Parathyroid adenoma (tissue), 2 donors: ENCODE measurements around the gene ZNF667.
A peak's percentile ranks its signal among the peaks of the same experiment; 100 is the strongest.

Source experiments
- H2AFZ ChIP-seq: fragments of 300-600 bp; sonication (generic); one replicate; pipeline ENCODE4 v1.7.0; 2017; ENCODE audit warnings: antibody characterized with exemption, mild to moderate bottlenecking
- H3K27ac ChIP-seq: fragments of 300-600 bp; sonication (generic); one replicate; pipeline ENCODE4 v1.7.0; 2017
- H3K27me3 ChIP-seq: fragments of 300-600 bp; sonication (generic); one replicate; pipeline ENCODE4 v1.7.0; 2017; ENCODE audit warnings: low read length; ENCODE audit not compliant: control insufficient read depth, insufficient read depth
- H3K36me3 ChIP-seq: fragments of 300-600 bp; sonication (generic); one replicate; pipeline ENCODE4 v1.7.0; 2017; ENCODE audit warnings: low read length; ENCODE audit not compliant: control insufficient read depth, insufficient read depth
- H3K4me1 ChIP-seq: fragments of 300-600 bp; sonication (generic); one replicate; pipeline ENCODE4 v1.7.0; 2017; ENCODE audit warnings: control low read depth
- H3K4me2 ChIP-seq: fragments of 300-600 bp; sonication (generic); one replicate; pipeline ENCODE4 v1.7.0; 2017; ENCODE audit warnings: low read length
- H3K4me3 ChIP-seq: fragments of 300-600 bp; sonication (generic); one replicate; pipeline ENCODE4 v1.7.0; 2017; ENCODE audit warnings: low read depth, low read length
- H3K79me2 ChIP-seq: fragments of 300-600 bp; sonication (generic); one replicate; pipeline ENCODE4 v1.7.0; 2017; ENCODE audit warnings: control low read depth
- H3K9ac ChIP-seq: fragments of 300-600 bp; sonication (generic); one replicate; pipeline ENCODE4 v1.7.0; 2017; ENCODE audit warnings: mild to moderate bottlenecking
- H3K9me3 ChIP-seq: fragments of 300-600 bp; sonication (generic); one replicate; pipeline ENCODE4 v1.7.0; 2017; ENCODE audit warnings: low read length; ENCODE audit not compliant: control insufficient read depth
- TF ChIP-seq, protein P1 (sequence below): fragments of 300-600 bp; sonication (generic); IDR thresholded peaks from one replicate; pipeline ENCODE4 v1.7.0; 2017; ENCODE audit warnings: antibody characterized with exemption, mild to moderate bottlenecking
- donor health status: primary hyperparathyroidism.

Gene ZNF667

GRCh38 chr19:56476651-56477428 is at the start of gene ZNF667:
TSS of gene ZNF667 (minus strand) at chr19:56477345. CDS start at chr19:56462370, 14,975 bp downstream.
- Histone ChIP-seq H3K4me3 (peak within 1 kb of the TSS; percentile 96), H3K27me3 (no peaks in the 10 kb centered on the region), H3K9me3 (no peaks in the 10 kb centered on the region), H3K79me2 (peaks cover 18% of the 10 kb centered on the region), H3K27ac (peak within 1 kb of the TSS; percentile 70), H3K9ac (no peak within 1 kb of the TSS), H3K36me3 (no peaks in the 10 kb centered on the region), H2AFZ (peak within 1 kb of the TSS; percentile 85), H3K4me1 (no peaks in the 10 kb centered on the region), H3K4me2 (peak within 1 kb of the TSS; percentile 100)
- TF ChIP-seq, protein P1, sequence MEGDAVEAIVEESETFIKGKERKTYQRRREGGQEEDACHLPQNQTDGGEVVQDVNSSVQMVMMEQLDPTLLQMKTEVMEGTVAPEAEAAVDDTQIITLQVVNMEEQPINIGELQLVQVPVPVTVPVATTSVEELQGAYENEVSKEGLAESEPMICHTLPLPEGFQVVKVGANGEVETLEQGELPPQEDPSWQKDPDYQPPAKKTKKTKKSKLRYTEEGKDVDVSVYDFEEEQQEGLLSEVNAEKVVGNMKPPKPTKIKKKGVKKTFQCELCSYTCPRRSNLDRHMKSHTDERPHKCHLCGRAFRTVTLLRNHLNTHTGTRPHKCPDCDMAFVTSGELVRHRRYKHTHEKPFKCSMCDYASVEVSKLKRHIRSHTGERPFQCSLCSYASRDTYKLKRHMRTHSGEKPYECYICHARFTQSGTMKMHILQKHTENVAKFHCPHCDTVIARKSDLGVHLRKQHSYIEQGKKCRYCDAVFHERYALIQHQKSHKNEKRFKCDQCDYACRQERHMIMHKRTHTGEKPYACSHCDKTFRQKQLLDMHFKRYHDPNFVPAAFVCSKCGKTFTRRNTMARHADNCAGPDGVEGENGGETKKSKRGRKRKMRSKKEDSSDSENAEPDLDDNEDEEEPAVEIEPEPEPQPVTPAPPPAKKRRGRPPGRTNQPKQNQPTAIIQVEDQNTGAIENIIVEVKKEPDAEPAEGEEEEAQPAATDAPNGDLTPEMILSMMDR, result no peak

- peaks cover 9% of the 10 kb centered on the region for H3K36me3 ChIP-seq
- H3K4me1 ChIP-seq, result no peaks in the 10 kb centered on the region
- no peaks in the 10 kb centered on the region for H3K27me3 ChIP-seq
- H2AFZ ChIP-seq, result no peak overlapping the region
- no peak overlapping the region for H3K4me3 ChIP-seq
- peaks cover 24% of the 10 kb centered on the region for H3K9me3 ChIP-seq
- H3K27ac ChIP-seq, result no peak overlapping the region
- no peak overlapping the region for H3K4me2 ChIP-seq
- no peak overlapping the region for H3K9ac ChIP-seq
- no peaks in the 10 kb centered on the region for H3K79me2 ChIP-seq
- TF ChIP-seq, protein P1, result no peak
These were observed 48.2 kb upstream of the ZNF667 start for GRCh38 chr19:56525214-56525860.

GRCh38 chr19:56508290-56508778 is 31.2 kb upstream of the ZNF667 start:
- Histone ChIP-seq H3K9me3 (no peaks in the 10 kb centered on the region), H3K4me3 (peak overlapping the region; percentile 90), H3K9ac (no peak overlapping the region), H3K27me3 (no peaks in the 10 kb centered on the region), H2AFZ (peak overlapping the region; percentile 89), H3K27ac (peak overlapping the region; percentile 93), H3K4me1 (peaks cover 4% of the 10 kb centered on the region), H3K4me2 (peak overlapping the region; percentile 98), H3K79me2 (no peaks in the 10 kb centered on the region), H3K36me3 (no peaks in the 10 kb centered on the region)
- TF ChIP-seq, protein P1, result no peak

DNA sequence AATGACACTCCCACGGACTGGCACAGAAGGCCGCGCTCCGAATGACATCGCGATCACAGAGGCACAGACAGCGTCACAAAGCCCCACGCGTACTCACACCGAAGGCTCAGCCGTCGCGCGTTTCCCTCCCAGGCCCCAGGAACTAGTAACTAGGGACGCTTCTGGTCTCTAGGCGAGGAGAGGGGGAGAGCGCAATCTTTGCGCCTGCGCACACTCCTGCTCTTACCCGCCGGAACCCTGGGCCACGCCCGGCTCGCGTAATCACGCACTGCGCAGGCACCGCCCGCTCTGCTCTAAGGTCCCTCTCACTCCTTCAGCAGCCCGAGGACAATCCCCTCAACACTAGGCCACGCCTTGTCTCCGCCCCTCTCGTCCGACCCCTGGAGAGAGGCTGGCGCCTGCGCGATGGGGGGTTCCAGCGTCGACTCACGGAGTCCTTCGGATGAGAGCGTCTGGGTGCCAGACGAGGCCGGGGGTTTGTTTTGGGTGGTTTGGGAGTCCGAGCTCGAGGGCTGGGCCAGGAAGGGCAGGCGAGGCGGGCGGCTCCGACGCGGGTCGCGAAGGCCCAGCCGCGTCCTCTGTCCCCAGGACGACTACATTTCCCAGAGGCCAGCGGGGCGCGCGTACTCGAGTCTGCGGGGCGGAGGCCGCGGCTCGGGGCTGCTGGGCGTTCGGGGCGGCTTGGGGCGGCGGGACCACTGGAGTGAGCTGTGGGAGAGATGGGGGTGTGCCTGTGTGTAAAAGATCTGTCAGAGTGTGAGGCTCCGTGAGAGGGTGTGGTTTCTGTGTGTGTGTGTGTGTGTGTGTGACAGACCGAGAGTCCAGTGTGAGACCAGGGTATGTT is 30.5 kb upstream of the ZNF667 start, which contains the start of gene ZNF471:
Gene ZNF471, plus strand, starts transcription at position 410 of the 844 bp plus-strand sequence. CDS start 3,717 bp downstream, outside the sequence.
- Histone ChIP-seq H2AFZ (peak within 1 kb of the TSS; percentile 89), H3K27me3 (no peaks in the 10 kb centered on the region), H3K9me3 (no peaks in the 10 kb centered on the region), H3K79me2 (no peaks in the 10 kb centered on the region), H3K4me2 (peak within 1 kb of the TSS; percentile 98), H3K27ac (peak within 1 kb of the TSS; percentile 93), H3K4me3 (peak within 1 kb of the TSS; percentile 90), H3K4me1 (peaks cover 4% of the 10 kb centered on the region), H3K9ac (peak within 1 kb of the TSS; percentile 59), H3K36me3 (no peaks in the 10 kb centered on the region)
- TF ChIP-seq, protein P1, result no peak
